CD4-positive, alpha-beta T cell (primary cell): ENCODE results near the gene CDK6. TPM values are rescaled to one million over a fixed set of nuclear protein-coding genes. Genes with fewer than 3 reads are reported as not detected.

Experiments
- ATAC-seq: fragments of 200-7000 bp; cut with Tn5 transposase; one replicate; pipeline ENCODE4 v1.10.0; 2022; ENCODE audit warnings: mild to moderate bottlenecking; ENCODE audit not compliant: poor library complexity
- CTCF ChIA-PET: fragments of 350-600 bp; sonication (Branson Sonifier 250); formaldehyde crosslinking; loops from one replicate; lab custom pipeline; 2021; ENCODE audit warnings: antibody characterized with exemption, inconsistent platforms; lab: Charles Lee
- POLR2A ChIA-PET: fragments of 350-600 bp; sonication (Branson Sonifier 250); formaldehyde crosslinking; loops from one replicate; lab custom pipeline; 2021; ENCODE audit warnings: antibody characterized with exemption, inconsistent platforms; lab: Charles Lee
- DNase-seq, 14 experiments: peaks; one replicate each; pipeline ENCODE4 v3.0.0-alpha.2; 2013 to 2020; ENCODE audit warnings: mixed read lengths in 2 of 14
- H3K27ac ChIP-seq, 2 donors: one replicate each; pipeline versions ENCODE4 v1.5.1 to v1.7.0; 2013; ENCODE audit warnings: low read length in 2 of 2, low read depth in 1 of 2, mild to moderate bottlenecking in 1 of 2
- H3K27me3 ChIP-seq, 2 experiments: 1 replicate in 1 of 2; 2 replicates in 1 of 2; pipeline versions ENCODE4 v1.6.1 to v1.7.0; 2013; ENCODE audit warnings: low read length in 2 of 2, control low read depth in 1 of 2, mild to moderate bottlenecking in 1 of 2, moderate library complexity in 1 of 2; ENCODE audit not compliant: insufficient read depth in 2 of 2, control insufficient read depth in 1 of 2
- H3K36me3 ChIP-seq: one replicate; pipeline ENCODE4 v1.6.1; 2013; ENCODE audit warnings: low read length, control low read depth; ENCODE audit not compliant: insufficient read depth
- H3K4me1 ChIP-seq: one replicate; pipeline ENCODE4 v1.6.1; 2013; ENCODE audit warnings: low read length, control low read depth; ENCODE audit not compliant: insufficient read depth
- H3K4me3 ChIP-seq: one replicate; pipeline ENCODE4 v1.5.1; 2013; ENCODE audit warnings: mild to moderate bottlenecking, low read length, moderate library complexity
- H3K9me3 ChIP-seq, 2 experiments: 1 replicate in 1 of 2; 2 replicates in 1 of 2; pipeline versions ENCODE4 v1.6.1 to v1.7.0; 2013; ENCODE audit warnings: low read length in 2 of 2, mild to moderate bottlenecking in 2 of 2, control low read depth in 1 of 2, moderate library complexity in 1 of 2; ENCODE audit not compliant: control insufficient read depth in 1 of 2, insufficient read depth in 1 of 2
- H3K27ac Mint-ChIP-seq: one replicate; pipeline ENCODE4 v1.8.0; 2020; ENCODE audit warnings: mixed read lengths
- H3K27me3 Mint-ChIP-seq: one replicate; pipeline ENCODE4 v1.8.0; 2021; ENCODE audit warnings: mixed read lengths
- H3K36me3 Mint-ChIP-seq: one replicate; pipeline ENCODE4 v1.8.0; 2021; ENCODE audit warnings: low read depth, mixed read lengths
- H3K4me1 Mint-ChIP-seq: one replicate; pipeline ENCODE4 v1.8.0; 2021; ENCODE audit warnings: low read depth, mixed read lengths
- H3K4me3 Mint-ChIP-seq: one replicate; pipeline ENCODE4 v1.8.0; 2020; ENCODE audit warnings: mild to moderate bottlenecking, mixed read lengths
- H3K9me3 Mint-ChIP-seq: one replicate; pipeline ENCODE4 v1.8.0; 2020; ENCODE audit warnings: mixed read lengths
- CTCF ChIP-seq: fragments of 200-600 bp; IDR thresholded peaks from one replicate; pipeline ENCODE4 v1.8.0; 2022; ENCODE audit warnings: antibody characterized with exemption, mild to moderate bottlenecking
- intact Hi-C, 2 experiments: fragments of 100-400 bp; cut with DNase I in 1 of 2; cut with micrococcal nuclease in 1 of 2; formaldehyde crosslinking; loops; one replicate each; pipeline versions ENCODE4 v1.15.1 to v1.9.0; 2023 to 2025; cut with DNase I, micrococcal nuclease
- total RNA-seq, 174 experiments: library from RNA in 2 of 174; stranded (reverse) in 2 of 174; gene quantifications; one replicate each; pipeline ENCODE4 v1.2.3 and lab custom pipeline; 2021 to 2026

CDK6 gene
- total RNA-seq, 2 experiments from 2014 or later, result 13.0 to 13.7 TPM

GRCh38 chr7:92823042-92823441, 13.3 kb downstream of the CDK6 start:
- no peak overlapping the region for H3K27ac Mint-ChIP-seq
- H3K9me3 Mint-ChIP-seq, result peaks cover 3% of the 10 kb centered on the region
- H3K27me3 ChIP-seq, result no peaks in the 10 kb centered on the region
- H3K36me3 ChIP-seq, result no peaks in the 10 kb centered on the region
- no peak for DNase-seq
- no peak overlapping the region for H3K4me3 ChIP-seq
- ChIA-PET POLR2A (interaction anchor here (1.0 to 1.3 kb wide), 3 partner anchors 10 to 13 kb away, joined by 3 to 4 read pairs (median 4); no protein-coding TSS in a partner anchor), CTCF (interaction anchor here (0.6 to 1.9 kb wide), 5 partner anchors 9 to 721 kb away, joined by 3 to 11 read pairs (median 5); no protein-coding TSS in a partner anchor)
- peaks cover 41% of the 10 kb centered on the region for H3K4me1 Mint-ChIP-seq
- no peak overlapping the region for H3K27ac ChIP-seq
- no peak for TF ChIP-seq CTCF
- no peak for ATAC-seq
- peaks cover 4% of the 10 kb centered on the region for H3K36me3 Mint-ChIP-seq
- H3K27me3 Mint-ChIP-seq, result no peaks in the 10 kb centered on the region
- intact Hi-C loops, result loop anchor here in 1 of 2 experiments (10.0 kb wide), 1 partner anchor 108 kb away; no protein-coding TSS in a partner anchor
- H3K9me3 ChIP-seq, result no peaks in the 10 kb centered on the region
- H3K4me3 Mint-ChIP-seq, result no peak overlapping the region
- H3K4me1 ChIP-seq, result peaks cover 5% of the 10 kb centered on the region

DNA sequence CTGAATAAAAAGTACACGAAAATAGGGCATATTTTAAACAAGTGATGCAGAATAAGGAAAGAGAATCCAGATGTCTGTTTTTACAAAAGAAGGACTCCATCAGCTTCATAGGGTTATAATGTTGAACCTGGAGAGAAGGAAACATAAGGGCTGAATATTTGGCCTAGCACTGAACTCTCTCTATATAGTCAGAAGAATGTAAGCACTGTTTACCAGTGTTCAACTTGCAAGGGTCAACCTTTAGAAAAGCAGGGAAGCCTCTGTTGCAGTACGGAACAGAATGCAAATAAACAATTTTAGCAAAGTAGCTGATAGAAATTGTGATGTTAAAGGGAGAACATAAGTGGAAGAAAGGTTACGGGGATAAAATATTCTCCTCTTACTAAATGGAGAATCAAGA, 16.2 kb downstream of the CDK6 start:
- ATAC-seq, result no peak
- DNase-seq, result no peak
- peaks cover 10% of the 10 kb centered on the region for H3K9me3 Mint-ChIP-seq
- no peak overlapping the region for H3K27ac Mint-ChIP-seq
- POLR2A ChIA-PET, result interaction anchor here (0.7 to 1.6 kb wide), 3 partner anchors 11 to 13 kb away, joined by 3 to 4 read pairs (median 3); no protein-coding TSS in a partner anchor
- no peak for TF ChIP-seq CTCF
- Histone ChIP-seq H3K36me3 (no peaks in the 10 kb centered on the region), H3K4me1 (no peaks in the 10 kb centered on the region), H3K9me3 (peaks cover 0 to 10% of the 10 kb centered on the region in 2 experiments), H3K27me3 (no peaks in the 10 kb centered on the region), H3K27ac (no peak overlapping the region), H3K4me3 (no peak overlapping the region)
- intact Hi-C loops, result loop anchor here in 1 of 2 experiments (10.0 kb wide), 1 partner anchor 105 kb away; no protein-coding TSS in a partner anchor
- H3K36me3 Mint-ChIP-seq, result peaks cover 12% of the 10 kb centered on the region
- no peaks in the 10 kb centered on the region for H3K27me3 Mint-ChIP-seq
- no peak overlapping the region for H3K4me3 Mint-ChIP-seq
- CTCF ChIA-PET, result interaction anchor here (1.3 kb wide), 1 partner anchor 13 kb away, joined by 8 read pairs; no protein-coding TSS in a partner anchor
- H3K4me1 Mint-ChIP-seq, result peaks cover 29% of the 10 kb centered on the region

- Histone ChIP-seq H3K4me3 (no peak overlapping the region), H3K9me3 (peaks cover 0 to 10% of the 10 kb centered on the region in 2 experiments), H3K27me3 (no peaks in the 10 kb centered on the region), H3K4me1 (no peaks in the 10 kb centered on the region), H3K27ac (no peak overlapping the region), H3K36me3 (no peaks in the 10 kb centered on the region)
- ChIA-PET CTCF (interaction anchor here (1.4 to 2.6 kb wide), 2 partner anchors 14 to 16 kb away, joined by 4 to 19 read pairs; no protein-coding TSS in a partner anchor), POLR2A (no interaction called here)
- intact Hi-C loops, result loop anchor here in 1 of 2 experiments (2.0 to 5.0 kb wide), 2 partner anchors 13 to 85 kb away; no protein-coding TSS in a partner anchor
- no peak for TF ChIP-seq CTCF
- no peak overlapping the region for H3K4me3 Mint-ChIP-seq
- H3K36me3 Mint-ChIP-seq, result peaks cover 12% of the 10 kb centered on the region
- no peaks in the 10 kb centered on the region for H3K27me3 Mint-ChIP-seq
- peaks cover 10% of the 10 kb centered on the region for H3K9me3 Mint-ChIP-seq
- H3K4me1 Mint-ChIP-seq, result peaks cover 41% of the 10 kb centered on the region
- H3K27ac Mint-ChIP-seq, result no peak overlapping the region
- ATAC-seq, result no peak
- no peak for DNase-seq
Observed at GRCh38 chr7:92817398-92817797, 19.0 kb downstream of the CDK6 start.
